Stimulated activated CD8-positive, alpha-beta memory T cell treated with anti-CD3 and anti-CD28 coated beads, Interleukin-15, amount 100 ng/mL, for 48 hours (primary cell): ENCODE results near the gene SALL4.
"Not testable (repeated sequence)": the region's sequence is repeated elsewhere in the genome, so short reads cannot be mapped to it uniquely, and the experiment has no call there.

ENCODE experiments used
- DNase-seq, 2 donors: peaks; one replicate each; pipeline ENCODE4 v3.0.0-alpha.2; 2020; ENCODE audit warnings: low read depth in 2 of 2

Gene SALL4

DNA sequence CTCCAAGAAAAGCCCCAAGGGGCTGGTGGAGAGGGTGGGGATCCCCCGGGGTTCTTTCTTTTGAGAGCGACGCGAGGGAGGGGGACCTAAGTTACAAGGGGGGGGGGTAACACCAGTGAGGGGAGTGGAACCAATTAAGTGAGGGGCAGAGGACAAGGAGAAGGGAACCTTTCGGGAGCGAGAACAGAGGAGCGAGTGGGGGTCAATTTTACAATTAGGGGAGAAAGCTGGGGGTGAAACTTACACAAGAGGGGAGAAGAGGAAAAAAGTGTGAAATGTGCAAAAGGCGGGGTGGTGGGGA is 548 bp downstream of the SALL4 start:
- DNase-seq = no peak

- DNase-seq = no peak
These were observed 1.0 kb downstream of the SALL4 start for GRCh38 chr20:51801122-51801822.

- no peak for DNase-seq
These were observed 1.5 kb downstream of the SALL4 start for GRCh38 chr20:51800872-51801121.

DNA sequence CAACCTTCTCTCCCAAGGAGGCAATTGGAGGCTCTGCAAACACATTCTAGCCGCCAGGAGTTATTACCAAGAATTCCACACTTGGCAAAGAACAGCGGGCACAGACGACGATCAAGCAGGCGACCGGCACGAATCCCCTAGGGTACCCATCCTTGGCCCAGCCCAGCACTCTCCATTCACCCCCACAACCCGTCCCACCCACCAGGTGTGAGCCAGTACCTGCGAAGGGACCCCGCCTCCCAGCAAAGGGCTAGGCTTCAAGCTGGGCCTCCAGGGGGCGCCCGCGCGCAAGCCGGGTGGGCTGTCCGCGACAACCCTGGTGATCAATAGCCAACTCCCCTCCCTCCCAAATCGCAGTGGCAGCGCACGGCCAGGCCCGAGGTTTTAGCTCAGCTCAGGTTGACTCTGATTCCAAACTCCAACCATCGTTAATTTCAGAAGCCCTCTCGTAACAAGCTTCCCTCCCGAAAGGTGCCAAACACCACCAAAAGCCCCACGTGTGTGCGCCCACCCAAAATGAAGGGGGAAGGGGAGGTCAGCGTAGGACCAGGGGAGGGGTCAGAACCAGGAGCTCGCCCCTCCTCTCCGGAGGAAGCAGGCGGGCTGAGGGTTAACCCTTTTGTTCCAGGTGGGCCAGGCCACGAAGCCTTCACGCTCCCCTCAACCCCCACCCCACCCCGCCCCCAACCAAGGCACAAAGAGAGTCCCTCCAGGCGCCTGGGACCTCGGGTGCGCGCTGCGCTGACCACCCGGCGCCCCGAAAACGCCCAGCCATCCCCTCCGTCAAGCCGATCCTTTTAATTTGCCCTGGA is 2.1 kb downstream of the SALL4 start:
- DNase-seq = peak; percentile 47 to 57

GRCh38 chr20:51799401-51799860 is 2.9 kb downstream of the SALL4 start:
- no peak for DNase-seq

- DNase-seq = no peak
These were observed 4.8 kb downstream of the SALL4 start for GRCh38 chr20:51797357-51798025.

GRCh38 chr20:51796340-51796739 is 6.0 kb downstream of the SALL4 start:
- no peak for DNase-seq

DNA sequence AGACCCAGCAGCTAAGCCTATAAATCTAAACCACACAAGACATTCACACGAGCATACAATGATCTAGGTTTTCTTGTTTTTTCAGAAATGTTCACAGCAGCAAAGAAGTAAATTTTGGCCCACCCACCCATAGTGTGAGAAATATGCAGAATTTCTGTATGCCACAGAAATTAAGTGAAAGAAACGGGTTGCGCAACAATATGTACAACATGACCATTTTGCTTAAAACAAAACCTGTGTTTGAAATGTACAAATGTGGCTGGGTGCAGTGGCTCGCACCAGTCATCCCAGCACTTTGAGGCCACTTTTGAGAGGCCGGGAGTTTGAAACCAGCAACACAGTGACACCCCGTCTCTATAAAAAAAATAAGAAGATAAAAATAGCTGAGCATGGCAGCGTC is 9.4 kb downstream of the SALL4 start:
- no peak for DNase-seq

DNA sequence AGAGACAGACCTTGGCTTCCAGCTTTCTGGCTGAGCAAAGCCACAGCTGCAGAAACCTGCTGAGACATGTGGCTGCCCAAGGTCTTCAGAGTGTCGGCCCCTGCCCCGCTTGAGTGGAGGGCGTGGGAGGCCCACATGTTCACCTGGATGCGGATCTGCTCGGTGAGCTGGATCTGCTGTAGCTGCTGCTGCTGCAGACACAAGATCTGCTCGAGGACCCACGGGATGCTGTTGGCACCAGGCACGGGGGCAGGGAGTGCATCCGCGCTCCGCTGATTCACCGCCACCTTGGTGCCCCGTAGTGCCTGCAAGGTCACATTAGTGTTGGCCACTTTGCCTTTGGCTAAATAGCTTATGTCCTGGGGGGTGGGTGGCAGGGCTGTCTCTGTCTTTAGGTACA is 10.7 kb downstream of the SALL4 start:
- DNase-seq = no peak

DNA sequence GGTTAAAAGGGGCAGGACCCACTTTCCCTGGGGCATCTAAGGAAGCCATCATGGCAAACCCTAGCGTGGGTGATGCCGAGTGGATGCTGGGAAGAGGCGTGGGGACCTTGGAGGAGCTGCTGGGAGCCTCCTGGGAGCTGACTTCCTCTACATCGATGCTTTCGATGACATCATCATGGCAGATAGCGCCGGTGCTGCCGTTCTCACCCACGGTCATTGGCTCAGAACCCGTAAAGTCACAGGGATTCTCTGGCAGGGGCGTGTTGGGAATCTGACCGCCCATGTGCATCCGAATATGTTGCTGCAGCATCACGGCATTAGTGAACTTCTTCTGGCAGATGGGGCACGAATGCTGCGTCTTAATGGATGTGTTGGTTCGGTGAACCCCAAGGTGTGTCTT is 12.1 kb downstream of the SALL4 start:
- no peak for DNase-seq

- DNase-seq = no peak
These were observed 12.9 kb downstream of the SALL4 start for GRCh38 chr20:51789434-51789833.

DNA sequence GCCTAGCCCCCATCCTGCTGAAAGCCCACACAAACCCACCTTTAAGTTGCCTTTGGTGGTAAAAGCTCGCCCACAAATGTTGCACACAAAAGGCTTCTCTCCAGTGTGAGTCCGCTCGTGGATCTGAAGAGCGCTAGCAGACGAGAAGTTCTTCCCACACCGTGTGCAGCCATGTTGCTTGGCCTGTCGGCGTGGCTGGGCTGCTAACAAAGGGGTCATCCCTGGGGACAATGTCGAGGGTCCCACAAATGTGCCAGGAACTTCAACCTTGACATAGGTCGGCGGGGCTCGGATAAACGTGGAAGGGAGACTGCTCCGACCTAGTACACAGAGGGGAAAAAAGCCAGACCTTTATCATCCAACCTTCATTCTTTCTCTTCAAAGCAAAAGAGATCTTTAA is 13.5 kb downstream of the SALL4 start:
- DNase-seq = no peak

DNA sequence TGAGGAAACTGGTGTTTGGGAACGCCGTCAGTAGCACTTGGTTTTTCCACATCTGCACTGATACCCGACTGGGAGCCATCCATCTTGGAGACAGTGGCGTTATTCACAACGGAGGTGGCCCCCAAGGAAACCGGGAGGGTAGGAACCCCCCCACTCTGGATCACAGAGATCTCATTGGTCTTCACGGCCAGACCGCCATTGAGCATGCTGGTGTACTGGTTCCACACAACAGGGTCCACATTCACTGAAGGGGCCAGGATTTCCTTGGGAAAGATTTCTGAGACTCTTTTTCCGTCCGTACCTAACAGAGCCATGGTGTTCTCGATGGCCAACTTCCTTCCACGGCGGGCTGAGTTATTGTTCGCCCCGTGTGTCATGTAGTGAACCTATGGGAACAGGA is 18.0 kb downstream of the SALL4 start:
- DNase-seq = no peak

DNA sequence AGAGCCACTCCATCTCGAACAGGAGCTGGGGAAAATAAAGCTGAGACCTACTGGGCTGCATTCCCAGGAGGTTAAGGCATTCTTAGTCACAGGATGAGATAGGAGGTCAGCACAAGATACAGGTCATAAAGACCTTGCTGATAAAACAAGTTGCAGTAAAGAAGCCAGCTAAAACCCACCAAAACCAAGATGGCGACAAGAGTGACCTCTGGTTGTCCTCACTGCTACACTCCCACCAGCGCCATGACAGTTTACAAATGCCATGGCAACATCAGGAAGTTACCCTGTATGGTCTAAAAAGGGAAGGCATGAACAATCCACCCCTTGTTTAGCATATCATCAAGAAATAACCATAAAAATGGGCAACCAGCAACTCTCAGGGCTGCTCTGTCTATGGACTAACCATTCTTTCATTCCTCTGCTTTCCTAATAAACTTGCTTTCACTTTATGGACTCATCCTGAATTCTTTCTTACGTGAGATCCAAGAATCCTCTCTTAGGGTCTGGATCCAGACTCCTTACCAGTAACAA is 24.0 kb downstream of the SALL4 start:
- DNase-seq = not testable (repeated sequence)

- no peak for DNase-seq
These were observed 27.1 kb downstream of the SALL4 start for GRCh38 chr20:51775241-51775640.

DNA sequence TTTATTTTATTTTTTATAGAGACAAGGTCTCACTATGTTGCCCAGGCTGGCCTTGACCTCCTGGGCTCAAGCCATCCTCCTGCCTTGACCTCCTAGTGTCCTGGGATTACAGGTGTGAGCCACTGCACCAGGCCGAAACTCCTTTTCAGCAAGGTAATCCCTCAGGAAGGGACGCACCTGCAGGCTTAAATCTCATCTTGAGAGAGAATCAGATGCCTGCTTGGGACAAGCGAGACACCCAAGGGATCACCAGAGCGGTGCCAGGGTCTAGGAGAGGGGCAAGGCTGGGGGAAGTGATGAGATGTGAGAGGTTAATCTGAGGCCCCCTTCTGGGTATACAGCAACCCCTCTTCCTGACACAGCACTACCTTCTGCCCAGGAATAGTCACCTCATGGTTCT is 30.1 kb downstream of the SALL4 start:
- DNase-seq = no peak

- no peak for DNase-seq
These were observed 32.2 kb downstream of the SALL4 start for GRCh38 chr20:51769976-51770615.

DNA sequence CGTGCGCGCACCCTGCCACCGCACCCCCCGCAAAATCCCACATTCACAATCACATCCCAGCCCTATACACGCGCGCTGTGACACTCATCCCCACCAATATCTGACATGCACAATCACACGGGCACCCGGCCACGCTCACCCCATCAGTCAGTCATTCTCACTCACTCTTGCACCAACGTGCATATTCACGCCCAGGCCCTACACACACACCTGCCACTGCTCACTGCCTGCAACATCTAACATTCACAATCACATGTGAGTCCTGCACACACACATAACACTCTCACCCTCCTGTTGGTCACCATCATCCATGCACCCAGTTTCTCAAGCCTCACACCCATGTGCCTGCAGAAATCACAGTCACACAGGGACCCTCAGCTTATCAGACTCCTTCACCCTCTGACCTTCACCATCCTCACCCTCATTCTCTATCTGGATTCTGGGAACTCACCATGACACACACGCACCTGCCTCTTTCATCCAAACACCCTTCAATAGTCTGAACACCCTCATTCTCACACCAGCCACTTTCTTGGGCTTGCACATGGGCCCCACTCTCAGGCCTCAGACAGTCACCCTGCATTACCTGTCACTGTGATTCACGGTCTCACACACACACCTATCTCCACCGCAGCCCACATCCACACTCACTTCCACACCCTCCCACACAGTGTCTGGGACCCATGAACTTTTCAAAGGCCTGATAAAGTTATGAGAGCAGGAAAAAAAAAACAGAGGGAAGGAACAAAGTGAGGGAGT is 33.4 kb downstream of the SALL4 start:
- DNase-seq = no peak

DNA sequence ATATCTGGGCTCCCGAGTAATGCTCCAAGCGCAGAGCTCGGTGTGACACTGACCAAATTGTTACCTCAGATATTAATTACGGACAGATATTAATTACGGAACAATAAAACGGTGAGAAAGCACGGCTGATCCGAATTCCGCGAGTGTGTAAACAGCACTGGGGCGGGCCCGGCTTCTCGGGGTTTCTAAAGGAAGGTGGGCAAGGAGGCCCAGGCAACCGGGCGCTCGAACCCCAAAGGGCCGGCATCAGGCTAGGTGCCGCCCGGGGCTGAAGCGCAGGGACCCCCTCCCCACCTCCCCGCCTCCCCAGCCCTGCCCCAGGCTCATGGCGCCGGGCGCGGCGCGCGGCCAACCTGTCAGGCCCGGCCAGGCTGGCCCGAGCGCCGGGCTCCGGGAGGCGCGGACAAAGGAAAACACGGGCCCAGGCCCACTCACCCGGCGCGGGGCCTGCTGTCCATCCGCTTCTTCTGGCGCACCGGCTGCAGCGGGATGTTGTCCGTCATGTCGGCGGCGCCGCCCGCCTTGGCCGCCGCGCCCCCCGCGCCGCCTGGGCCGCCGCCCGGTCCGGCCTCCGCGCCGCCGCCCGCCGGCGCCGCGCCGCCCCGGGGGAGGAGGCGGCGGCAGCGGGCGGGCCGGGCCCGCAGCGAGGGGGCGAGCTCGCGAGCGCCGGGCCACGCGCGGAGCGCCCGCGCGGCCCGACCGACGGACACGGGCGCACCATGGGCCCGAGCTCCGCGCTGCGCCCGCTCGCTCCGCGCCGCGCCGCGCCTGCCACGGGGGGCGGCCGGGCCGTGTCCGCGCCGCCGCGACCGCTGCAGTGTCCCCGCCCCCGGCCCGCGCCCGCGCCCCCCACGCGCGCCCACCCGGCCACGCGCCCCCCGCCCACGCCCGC is 34.2 kb downstream of the SALL4 start, which contains the start of gene ATP9A:
ATP9A (minus strand) TSS at position 524 of the 892 bp plus-strand sequence; CDS start at position 503, 21 bp downstream.
- no peak for DNase-seq
